Muscle of leg (tissue), 11 donors: ENCODE results near the gene PSMA6. TPM values are rescaled to one million over a fixed set of nuclear protein-coding genes. Genes with fewer than 3 reads are reported as not detected.
A peak's percentile ranks its signal among the peaks of the same experiment; 100 is the strongest.

Experiments
- DNase-seq: peaks from one replicate; pipeline ENCODE4 v3.0.0; 2013
- H3K27ac ChIP-seq: one replicate; pipeline ENCODE4 v1.5.1; 2013; ENCODE audit warnings: mild to moderate bottlenecking, low read length, control low read depth
- H3K27me3 ChIP-seq: one replicate; pipeline ENCODE4 v1.6.1; 2013; ENCODE audit warnings: low read length; ENCODE audit not compliant: control insufficient read depth, insufficient read depth
- H3K36me3 ChIP-seq: one replicate; pipeline ENCODE4 v1.6.1; 2013; ENCODE audit warnings: low read length; ENCODE audit not compliant: control insufficient read depth, insufficient read depth
- H3K4me1 ChIP-seq: one replicate; pipeline ENCODE4 v1.6.1; 2013; ENCODE audit warnings: low read length; ENCODE audit not compliant: control insufficient read depth, insufficient read depth
- H3K4me3 ChIP-seq: one replicate; pipeline ENCODE4 v1.5.1; 2013; ENCODE audit warnings: low read length, control low read depth
- H3K9me3 ChIP-seq: replicated peaks from 2 replicates; pipeline ENCODE4 v1.6.1; 2013; ENCODE audit warnings: low read depth, low read length; ENCODE audit not compliant: control insufficient read depth
- WGBS: methylation state at CpG from one replicate; pipeline ENCODE4 v1.1.5; 2013; ENCODE audit warnings: missing lambda C conversion rate; ENCODE audit not compliant: insufficient coverage; 5-methylcytosine and 5-hydroxymethylcytosine counted together
- polyA plus RNA-seq, 8 donors: library from polyadenylated mRNA; unstranded; fragments of 120-200 nt; gene quantifications; one replicate each; pipeline versions ENCODE4 v1.2.1 to v1.2.3, GENCODE V29; 2013; ENCODE audit warnings: inconsistent platforms in 1 of 8, low replicate concordance in 1 of 8; ENCODE audit not compliant: insufficient read length in 8 of 8, insufficient read depth in 1 of 8
- total RNA-seq: library from RNA; stranded (reverse); fragments of 120-200 nt; gene quantifications from one replicate; pipeline ENCODE4 v1.2.4, GENCODE V29; 2013

PSMA6 gene
- total and polyA plus RNA-seq, 9 donors = 161 to 218 (median 181) TPM

DNA sequence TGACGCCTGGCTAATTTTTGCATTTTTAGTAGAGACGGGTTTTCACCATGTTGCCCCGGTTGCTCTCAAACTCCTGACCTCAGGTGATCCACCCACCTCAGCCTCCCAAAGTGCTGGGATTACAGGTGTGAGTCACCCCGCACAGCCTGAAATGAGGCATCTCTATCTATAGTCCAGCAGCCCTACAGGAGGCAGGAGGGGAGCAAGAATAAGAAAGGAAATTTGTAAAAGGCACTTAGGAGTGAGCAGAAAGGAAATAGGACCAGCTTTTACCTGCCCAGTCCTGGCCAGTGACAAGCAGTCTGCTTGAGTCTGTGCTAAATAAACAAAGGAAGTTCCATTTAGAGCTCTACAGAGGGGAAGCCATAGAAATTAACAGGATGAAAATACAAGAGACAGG, 15.0 kb upstream of the PSMA6 start:
- DNase-seq = no peak
- whole genome bisulfite sequencing = no CpG with 5 or more reads among the region's 4 CpGs
- Histone ChIP-seq H3K4me1 (no peaks in the 10 kb centered on the region), H3K9me3 (no peaks in the 10 kb centered on the region), H3K36me3 (peaks cover 15% of the 10 kb centered on the region), H3K27me3 (no peaks in the 10 kb centered on the region), H3K27ac (no peak overlapping the region), H3K4me3 (no peak overlapping the region)

DNA sequence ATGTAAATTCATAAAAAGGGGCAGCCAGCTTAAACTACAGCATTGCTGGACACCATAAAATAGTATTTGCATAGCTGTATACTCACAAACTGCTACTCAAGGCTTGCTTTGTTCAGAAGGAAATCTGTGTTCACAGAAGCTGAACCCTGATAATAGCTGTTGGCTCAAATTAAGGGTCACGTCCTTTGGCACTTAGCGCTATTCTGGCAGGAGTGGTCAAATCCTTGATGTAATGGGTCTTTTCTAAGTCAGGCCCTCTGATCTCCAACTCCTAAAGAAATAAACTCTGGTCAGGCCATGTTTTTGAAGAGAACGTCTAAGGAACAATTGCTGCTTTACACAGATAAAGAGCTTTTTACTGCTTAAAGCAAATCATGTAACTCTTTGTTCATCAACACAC, 12.8 kb upstream of the PSMA6 start:
- Histone ChIP-seq H3K27ac (no peak overlapping the region), H3K27me3 (no peaks in the 10 kb centered on the region), H3K4me3 (no peak overlapping the region), H3K36me3 (peaks cover 8% of the 10 kb centered on the region), H3K9me3 (no peaks in the 10 kb centered on the region), H3K4me1 (no peaks in the 10 kb centered on the region)
- DNase-seq = no peak
- 83% methylated on average over 2 of the region's 3 CpGs for WGBS

DNA sequence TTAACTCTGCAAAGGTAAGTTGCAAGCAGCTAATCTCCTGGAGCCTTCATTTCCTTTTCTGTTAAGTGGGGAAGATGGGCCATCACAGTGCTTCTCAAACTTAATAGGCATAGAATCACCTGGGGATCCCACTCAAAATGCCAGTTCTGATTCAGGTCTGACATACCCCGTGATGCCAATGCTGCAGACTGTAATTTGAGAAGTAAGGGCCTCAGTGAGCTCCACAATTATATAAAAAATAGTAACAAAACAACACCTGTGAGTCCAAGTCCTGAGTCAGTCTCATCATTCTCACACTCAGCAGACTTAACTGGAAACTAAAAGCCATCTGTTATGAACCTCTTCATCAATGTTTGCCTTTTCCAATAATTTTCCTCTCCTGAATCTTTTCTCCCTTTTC, 10.8 kb upstream of the PSMA6 start:
- H3K4me3 ChIP-seq = no peak overlapping the region
- H3K36me3 ChIP-seq = peaks cover 3% of the 10 kb centered on the region
- peaks cover 3% of the 10 kb centered on the region for H3K4me1 ChIP-seq
- no peak overlapping the region for H3K27ac ChIP-seq
- no peaks in the 10 kb centered on the region for H3K9me3 ChIP-seq
- 100% methylated on average over 1 of the region's 1 CpG for WGBS
- no peaks in the 10 kb centered on the region for H3K27me3 ChIP-seq
- no peak for DNase-seq

DNA sequence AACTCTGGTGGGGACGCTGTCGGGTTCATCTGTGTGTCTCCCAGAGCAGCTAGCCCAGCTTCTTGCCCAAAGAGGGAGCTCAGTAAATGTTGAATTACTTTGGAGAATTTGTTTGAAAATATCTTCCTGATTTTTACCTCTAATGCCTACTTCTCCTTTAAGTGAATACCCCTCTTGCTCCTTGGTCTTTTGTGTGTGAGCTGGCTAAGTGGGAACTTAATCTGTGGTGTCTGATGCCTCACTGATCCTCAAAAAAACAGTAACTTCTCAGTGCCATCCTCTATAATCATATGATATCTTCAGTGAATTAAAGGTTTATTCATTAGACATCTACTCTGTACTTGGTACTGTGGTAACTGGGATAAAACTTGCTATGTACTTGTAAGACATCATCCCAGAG, 7.7 kb upstream of the PSMA6 start:
- no CpG with 5 or more reads among the region's 2 CpGs for WGBS
- no peak for DNase-seq
- peaks cover under 1% of the 10 kb centered on the region for H3K36me3 ChIP-seq
- H3K4me1 ChIP-seq = peaks cover 15% of the 10 kb centered on the region
- H3K27ac ChIP-seq = no peak overlapping the region
- H3K9me3 ChIP-seq = no peaks in the 10 kb centered on the region
- no peaks in the 10 kb centered on the region for H3K27me3 ChIP-seq
- no peak overlapping the region for H3K4me3 ChIP-seq

DNA sequence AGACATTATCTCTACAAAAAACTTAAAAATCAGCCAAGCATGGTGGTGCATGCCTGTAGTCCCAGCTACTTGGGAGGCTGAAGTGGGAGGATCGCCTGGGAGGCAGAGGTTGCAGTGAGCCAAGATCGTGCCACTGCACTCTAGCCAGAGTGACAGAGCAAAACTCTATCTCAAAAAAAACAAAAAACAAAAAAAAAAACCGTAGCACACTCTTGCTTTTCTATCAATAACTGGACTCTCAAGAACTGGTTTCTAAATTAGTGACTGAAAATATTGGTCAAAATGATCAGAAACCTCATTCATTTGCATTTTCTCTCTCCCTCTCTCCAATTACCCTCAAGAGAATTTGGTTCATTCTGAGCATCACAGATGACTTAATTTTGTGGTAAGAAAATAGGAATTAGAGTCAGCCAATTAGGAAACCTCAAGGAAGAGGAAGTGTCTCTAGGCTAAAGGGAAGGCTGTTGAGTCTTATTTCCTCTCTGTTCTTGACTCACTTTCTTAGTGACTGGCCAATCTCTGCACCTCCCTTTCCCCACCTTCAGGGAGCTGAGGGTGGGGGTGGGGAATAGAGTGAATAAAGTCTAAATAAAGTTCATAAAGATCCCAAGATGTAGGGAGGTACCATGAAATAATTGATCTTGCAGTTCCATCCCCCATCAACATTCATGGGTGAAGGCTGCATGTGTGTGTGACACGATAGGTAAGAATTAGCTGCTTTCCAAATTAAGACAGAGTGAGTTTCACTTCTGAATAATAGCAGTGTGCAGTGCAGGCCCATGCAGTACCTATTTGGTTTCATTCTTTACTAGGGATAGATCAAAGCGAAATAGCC, 6.8 kb upstream of the PSMA6 start:
- H3K4me1 ChIP-seq = peaks cover 15% of the 10 kb centered on the region
- H3K36me3 ChIP-seq = no peaks in the 10 kb centered on the region
- WGBS = no CpG with 5 or more reads among the region's 5 CpGs
- H3K9me3 ChIP-seq = no peaks in the 10 kb centered on the region
- no peaks in the 10 kb centered on the region for H3K27me3 ChIP-seq
- peak overlapping the region; percentile 71 for H3K27ac ChIP-seq
- DNase-seq = peak; percentile 37
- no peak overlapping the region for H3K4me3 ChIP-seq

DNA sequence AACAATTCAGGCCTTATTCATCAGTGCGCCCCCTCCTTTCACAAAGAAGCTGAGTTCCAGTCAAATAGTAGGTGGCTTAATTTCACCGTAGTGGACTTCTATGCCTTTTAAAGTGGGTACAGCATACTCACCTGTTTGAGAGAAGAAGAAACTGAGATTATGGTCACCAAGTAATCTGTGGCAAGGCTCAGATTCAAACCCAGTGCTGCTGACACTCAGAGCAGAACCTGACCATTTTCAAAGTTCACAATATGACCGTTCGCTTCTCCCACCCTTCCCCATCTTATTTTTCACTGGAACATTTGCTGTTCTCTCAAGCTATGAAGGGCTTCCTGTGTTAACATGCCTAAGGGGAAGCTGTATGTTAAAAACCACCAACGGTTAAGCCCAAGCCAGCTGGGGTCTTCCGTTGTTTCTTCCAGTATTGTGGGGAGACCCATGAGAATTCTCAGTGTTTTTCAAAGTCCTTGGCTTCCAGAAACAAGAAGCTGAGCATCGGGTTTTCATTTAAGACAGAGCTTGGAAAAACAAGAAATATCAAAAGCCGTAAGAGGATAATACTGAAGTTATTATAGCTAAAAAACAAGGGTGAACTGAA, 6.1 kb upstream of the PSMA6 start:
- H3K36me3 ChIP-seq = no peaks in the 10 kb centered on the region
- H3K27ac ChIP-seq = peak overlapping the region; percentile 71
- WGBS = 44% methylated on average over 1 of the region's 8 CpGs
- DNase-seq = peak; percentile 64
- no peaks in the 10 kb centered on the region for H3K9me3 ChIP-seq
- no peak overlapping the region for H3K4me3 ChIP-seq
- H3K27me3 ChIP-seq = no peaks in the 10 kb centered on the region
- peaks cover 15% of the 10 kb centered on the region for H3K4me1 ChIP-seq

DNA sequence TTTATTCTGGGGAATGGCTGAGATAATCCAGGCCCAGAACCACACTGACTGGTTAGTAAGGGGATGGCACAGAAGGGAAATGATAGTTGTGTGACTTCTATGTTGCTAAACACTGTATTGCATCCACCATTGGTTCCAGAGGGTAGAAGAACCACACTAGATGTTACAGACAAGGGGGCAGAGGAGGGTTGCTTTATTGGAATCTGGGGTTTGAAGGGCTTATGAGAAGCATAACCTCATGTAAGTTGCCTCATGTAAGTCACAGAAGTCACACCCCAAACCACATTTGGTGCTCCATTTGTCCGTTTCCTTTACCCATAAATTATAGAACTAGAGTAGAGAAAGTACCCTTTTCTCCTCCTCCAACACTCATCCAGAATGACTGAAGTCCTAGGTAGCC, 5.5 kb upstream of the PSMA6 start:
- Histone ChIP-seq H3K27ac (peak overlapping the region; percentile 39), H3K4me1 (peaks cover 15% of the 10 kb centered on the region), H3K36me3 (no peaks in the 10 kb centered on the region), H3K4me3 (no peak overlapping the region), H3K27me3 (no peaks in the 10 kb centered on the region), H3K9me3 (no peaks in the 10 kb centered on the region)
- no CpG with 5 or more reads among the region's 1 CpG for WGBS
- no peak for DNase-seq

DNA sequence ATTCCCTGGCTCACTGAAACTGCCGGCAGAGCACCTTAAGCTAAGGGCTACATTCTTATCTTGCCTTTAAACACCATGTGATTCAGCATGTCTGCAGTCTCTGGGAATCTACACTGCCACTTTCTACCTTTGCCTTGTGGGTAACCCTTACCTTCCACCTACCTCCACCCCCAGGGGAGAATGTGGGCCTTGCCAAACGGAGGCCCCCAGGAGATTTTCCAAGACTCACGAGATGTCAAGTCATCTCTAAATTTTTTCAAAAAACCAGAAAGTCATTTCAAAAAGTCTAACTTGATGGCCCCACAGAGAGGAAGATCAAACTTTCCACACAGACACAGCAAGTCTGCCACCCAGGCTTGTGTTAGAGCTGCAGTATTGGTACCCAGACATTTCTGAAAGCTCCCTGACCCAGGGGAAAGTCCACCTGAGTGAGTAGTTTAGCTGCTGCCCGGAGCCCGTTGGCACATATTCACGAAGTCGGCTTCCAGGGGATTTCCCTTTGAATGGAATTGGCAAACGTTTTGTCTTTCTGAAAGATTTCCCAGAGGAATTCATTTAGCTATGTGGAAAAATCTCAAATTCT, 4.7 kb upstream of the PSMA6 start:
- no peak overlapping the region for H3K4me3 ChIP-seq
- H3K4me1 ChIP-seq = peaks cover 15% of the 10 kb centered on the region
- no peak overlapping the region for H3K27ac ChIP-seq
- WGBS = 65% methylated on average over 3 of the region's 8 CpGs
- no peak for DNase-seq
- no peaks in the 10 kb centered on the region for H3K9me3 ChIP-seq
- H3K36me3 ChIP-seq = no peaks in the 10 kb centered on the region
- H3K27me3 ChIP-seq = no peaks in the 10 kb centered on the region

DNA sequence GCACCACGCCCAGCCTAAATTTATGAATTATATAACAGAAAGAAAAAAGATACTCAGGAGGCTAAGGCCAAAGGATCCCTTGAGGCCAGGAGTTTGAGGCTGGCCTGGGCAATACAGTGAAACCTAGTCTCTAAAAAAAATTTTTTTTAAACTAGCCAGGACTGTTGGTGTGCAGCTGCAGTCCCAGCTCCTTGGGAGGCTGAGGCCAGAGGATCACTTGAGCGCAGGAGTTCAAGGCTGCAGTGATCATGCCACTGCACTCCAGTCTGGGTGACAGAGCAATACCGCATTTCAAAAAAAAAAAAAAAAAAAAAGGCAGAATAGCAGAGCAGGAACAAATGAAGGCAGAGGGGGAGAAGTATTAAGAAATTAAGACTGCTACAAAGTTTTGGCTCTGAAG, 2.6 kb upstream of the PSMA6 start:
- H3K4me3 ChIP-seq = no peak overlapping the region
- WGBS = 100% methylated on average over 2 of the region's 3 CpGs
- no peak overlapping the region for H3K27ac ChIP-seq
- peaks cover 4% of the 10 kb centered on the region for H3K36me3 ChIP-seq
- no peaks in the 10 kb centered on the region for H3K27me3 ChIP-seq
- no peaks in the 10 kb centered on the region for H3K9me3 ChIP-seq
- H3K4me1 ChIP-seq = peaks cover 22% of the 10 kb centered on the region
- no peak for DNase-seq

DNA sequence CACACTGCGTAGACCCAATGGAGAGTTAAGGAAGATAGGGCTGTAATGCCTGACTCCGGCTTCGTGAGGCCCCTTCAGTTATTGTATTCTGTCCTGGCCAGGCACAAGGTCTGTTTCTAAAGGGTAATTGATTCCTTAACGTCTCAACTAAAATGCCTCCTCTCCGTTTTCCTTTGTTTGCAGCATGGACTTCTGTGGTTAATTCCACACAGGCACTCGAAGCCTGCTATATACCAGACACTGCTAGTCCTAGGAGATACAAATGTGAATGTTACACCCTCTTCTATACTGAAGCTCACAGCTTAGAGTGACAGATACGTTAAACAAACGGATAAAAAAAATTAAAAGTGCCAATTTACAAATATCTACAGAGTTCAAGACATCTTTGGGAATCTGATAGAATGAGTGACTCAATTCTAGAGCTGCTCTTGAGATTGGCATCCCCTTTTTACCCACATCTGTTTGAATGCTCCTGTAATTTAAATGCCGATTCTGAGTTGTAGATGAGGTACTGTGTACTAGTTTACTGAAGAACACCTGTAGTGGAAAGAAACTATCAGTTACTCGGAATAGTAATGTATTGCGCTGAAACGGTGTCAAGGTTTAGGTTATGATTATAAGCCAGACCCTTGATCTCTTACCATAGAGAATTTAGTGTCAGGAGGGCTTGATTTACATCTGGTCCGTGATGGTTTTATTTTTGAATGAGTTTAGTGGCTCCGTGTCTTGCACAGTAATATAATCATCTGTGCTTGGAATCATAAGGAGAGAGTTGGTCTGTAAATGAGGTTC, 784 bp downstream of the PSMA6 start:
- Histone ChIP-seq H3K27me3 (no peaks in the 10 kb centered on the region), H3K9me3 (no peaks in the 10 kb centered on the region), H3K36me3 (peaks cover 10% of the 10 kb centered on the region), H3K4me1 (peaks cover 7% of the 10 kb centered on the region), H3K4me3 (peak overlapping the region; percentile 96), H3K27ac (peak overlapping the region; percentile 95)
- WGBS = 20% methylated on average over 5 of the region's 14 CpGs
- DNase-seq = no peak
